GM10847 (cell line): ENCODE results near the gene HIVEP2.

Experiments
- POLR2A ChIP-seq: IDR thresholded peaks from 2 replicates; pipeline ENCODE4 v1.6.1; 2011; ENCODE audit not compliant: insufficient read length; ENCODE audit errors: extremely low read depth

Gene HIVEP2

GRCh38 chr6:142945049-142945445, at the start of gene HIVEP2:
Gene HIVEP2, minus strand, starts transcription at chr6:142945176. Its CDS starts 170,438 bp downstream, at chr6:142774738.
- TF ChIP-seq POLR2A = no peak

- TF ChIP-seq POLR2A = no peak
Measured at GRCh38 chr6:142993977-142994376, 49.0 kb upstream of the HIVEP2 start.

DNA sequence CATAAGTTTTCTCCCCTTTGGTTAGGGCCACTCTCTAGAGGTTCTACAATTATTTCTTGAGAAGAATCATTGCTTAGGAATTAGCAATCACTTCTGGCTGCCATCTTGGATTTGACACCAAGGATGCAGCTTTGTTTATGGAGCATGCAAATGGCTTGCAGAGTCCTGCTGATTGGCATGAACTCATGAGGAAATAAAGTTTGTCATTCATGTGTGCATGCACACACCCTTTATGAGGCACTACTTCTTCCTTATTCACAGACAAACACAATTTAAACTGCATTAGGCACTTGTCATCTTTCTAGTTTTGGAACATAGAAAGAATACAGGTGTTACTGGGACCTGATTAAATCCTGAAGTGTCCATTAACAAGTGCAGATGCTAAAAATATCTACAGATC, 42.5 kb upstream of the HIVEP2 start:
- TF ChIP-seq POLR2A = no peak

- no peak for TF ChIP-seq POLR2A
Measured at GRCh38 chr6:142985281-142985680, 40.3 kb upstream of the HIVEP2 start.

- no peak for TF ChIP-seq POLR2A
Measured at GRCh38 chr6:142984386-142984785, 39.4 kb upstream of the HIVEP2 start.

- no peak for TF ChIP-seq POLR2A
Measured at GRCh38 chr6:142975365-142975764, 30.4 kb upstream of the HIVEP2 start.

DNA sequence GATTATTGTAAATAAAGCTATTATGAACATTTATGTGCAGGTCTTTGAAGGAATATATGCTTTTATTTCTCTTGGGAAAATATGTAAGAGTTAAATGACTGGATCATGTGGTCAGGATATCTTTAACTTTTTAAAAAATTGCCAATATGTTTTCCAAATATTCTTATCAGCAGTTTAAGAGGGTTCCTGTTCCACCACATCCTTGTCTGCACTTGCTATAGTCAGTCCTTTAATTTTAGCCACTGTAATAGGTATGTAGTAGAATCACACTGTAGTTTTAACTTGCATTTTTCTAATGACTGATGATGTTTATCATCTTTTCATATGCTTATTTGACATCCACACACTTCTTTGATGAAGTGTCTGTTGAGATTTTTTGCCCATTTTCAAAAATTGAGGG, 23.6 kb upstream of the HIVEP2 start:
- no peak for TF ChIP-seq POLR2A

DNA sequence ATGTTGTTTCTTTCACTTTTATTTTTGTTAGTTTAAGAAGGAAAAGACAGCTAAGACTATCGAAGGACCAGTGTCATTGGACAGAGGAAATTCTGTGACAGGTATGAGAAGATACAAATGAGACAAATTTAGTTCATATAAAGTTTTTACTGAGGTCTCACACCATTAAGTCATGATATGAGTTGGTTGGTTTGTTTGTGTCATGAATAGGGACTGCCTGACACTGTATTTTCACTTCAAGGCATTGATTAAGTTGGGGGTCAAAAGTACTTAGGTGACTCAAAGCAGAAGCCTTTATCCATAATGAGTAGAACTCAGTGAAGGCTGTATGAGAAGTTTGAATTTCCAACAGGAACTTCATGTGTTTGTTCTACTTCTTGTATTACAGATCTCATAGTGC, 21.3 kb upstream of the HIVEP2 start:
- TF ChIP-seq POLR2A = no peak

DNA sequence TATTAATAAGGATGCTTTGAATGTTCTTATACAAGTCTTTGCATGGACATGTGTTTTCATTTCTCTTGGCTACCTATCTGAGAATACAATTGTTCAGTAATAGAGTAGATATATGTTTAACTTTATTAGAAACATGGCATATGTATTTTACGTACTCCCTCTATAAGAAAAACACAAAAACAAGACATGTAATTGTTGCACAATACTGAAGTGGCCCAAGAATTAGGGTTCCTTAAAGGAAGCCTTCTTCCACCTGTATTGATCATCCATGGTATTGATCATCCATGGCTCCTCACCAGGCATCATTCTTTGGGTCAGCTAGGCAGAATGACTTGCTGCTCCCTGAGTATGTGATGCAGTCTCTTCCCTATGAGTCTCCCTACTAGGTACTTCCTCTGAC, 20.2 kb upstream of the HIVEP2 start:
- TF ChIP-seq POLR2A = no peak

DNA sequence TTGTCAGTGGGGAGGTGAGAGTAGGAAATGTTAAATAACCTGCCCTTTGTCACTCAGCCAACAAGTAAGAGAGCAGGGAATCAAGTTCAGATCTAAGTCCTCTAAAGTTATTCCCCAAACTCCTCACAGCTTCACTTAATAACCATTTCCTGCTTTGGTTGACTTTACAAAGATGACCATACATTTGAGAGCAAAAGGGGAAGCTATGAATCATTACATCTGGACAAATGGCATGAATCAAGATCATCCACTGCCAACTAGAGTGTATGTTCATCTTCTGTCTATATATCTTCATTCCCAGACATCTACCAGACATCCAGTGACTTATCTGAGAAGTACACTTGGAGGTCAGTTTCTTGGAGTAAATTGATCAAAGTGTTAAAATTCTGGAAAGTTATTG, 15.1 kb upstream of the HIVEP2 start:
- no peak for TF ChIP-seq POLR2A

- TF ChIP-seq POLR2A = no peak
Measured at GRCh38 chr6:142958343-142958742, 13.4 kb upstream of the HIVEP2 start.

DNA sequence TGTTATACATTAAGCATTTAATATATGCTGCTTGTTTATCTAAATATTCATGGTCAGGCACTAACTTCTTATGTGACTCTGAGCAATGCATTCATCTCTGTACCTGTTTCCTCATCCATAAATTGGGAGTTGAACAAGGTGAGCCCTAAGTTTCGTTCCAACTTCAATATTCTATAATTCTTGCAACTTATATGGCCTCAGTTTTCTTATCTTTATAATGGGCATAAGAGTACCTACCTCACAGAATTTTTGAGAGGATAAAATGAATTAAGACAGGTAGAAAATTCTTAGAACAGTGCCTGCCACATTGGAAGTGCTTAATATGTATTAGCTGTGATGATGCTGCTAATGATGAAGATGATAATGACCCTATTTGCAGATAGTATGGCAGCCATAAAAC, 11.8 kb upstream of the HIVEP2 start:
- no peak for TF ChIP-seq POLR2A

DNA sequence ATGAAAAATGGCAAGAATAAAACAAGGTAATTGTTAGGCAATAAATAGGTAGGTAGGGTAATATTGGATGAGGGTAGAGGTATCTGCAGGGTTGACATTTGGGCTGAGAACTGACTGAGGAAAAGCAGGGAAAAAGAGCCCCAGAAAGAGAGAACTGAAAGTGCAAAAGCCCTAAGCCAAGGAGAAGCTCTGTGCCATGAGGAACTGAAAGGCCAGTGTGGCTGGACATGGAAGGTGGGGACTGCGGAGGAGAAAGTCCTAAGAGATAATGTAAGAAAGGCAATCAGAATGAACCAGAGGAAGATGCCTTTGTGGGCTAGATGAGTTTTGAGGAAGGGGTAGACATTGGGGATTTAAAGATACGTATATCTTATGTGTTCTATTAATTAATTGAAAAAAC, 9.9 kb upstream of the HIVEP2 start:
- no peak for TF ChIP-seq POLR2A

DNA sequence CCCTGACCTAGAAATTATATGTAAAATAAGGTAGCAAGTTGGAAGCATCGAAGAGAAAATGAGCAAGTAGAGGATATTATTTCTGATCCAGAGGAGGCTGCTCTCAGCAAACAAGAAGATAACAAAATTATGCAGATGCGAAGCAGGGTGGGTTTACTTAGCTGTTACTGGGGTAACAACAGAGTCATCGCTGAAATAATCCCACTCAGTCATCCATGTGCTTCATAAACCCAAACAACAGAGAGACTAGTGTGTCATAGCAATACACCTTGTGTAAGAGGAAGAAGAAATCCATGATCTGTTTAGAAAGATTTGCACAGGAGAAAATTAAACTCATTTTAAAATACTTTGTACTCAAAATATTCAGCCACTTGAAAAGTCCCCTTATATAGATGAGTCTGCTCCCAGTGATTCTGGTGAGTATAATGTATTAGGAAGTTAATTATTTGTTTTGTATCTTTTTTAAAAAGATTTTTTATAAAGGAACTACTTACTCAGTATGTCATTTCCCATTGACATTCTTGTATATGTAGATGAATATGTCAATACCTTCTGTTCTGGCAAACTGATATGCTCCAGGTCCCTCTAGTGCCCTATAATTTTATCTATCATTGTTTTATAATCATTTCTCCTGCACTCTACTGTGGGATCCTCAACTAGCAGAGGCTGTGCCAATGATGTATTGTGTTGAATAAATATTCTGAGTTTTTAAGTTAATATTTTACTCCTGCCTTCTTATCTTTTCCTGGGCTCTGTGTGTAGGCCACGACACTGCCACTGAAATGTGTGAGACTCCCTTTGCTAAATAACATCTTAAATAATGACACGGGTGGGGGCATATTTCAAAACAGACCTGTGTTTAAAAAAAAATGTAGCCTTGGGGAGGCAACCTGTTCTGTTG, 8.6 kb upstream of the HIVEP2 start:
- no peak for TF ChIP-seq POLR2A

DNA sequence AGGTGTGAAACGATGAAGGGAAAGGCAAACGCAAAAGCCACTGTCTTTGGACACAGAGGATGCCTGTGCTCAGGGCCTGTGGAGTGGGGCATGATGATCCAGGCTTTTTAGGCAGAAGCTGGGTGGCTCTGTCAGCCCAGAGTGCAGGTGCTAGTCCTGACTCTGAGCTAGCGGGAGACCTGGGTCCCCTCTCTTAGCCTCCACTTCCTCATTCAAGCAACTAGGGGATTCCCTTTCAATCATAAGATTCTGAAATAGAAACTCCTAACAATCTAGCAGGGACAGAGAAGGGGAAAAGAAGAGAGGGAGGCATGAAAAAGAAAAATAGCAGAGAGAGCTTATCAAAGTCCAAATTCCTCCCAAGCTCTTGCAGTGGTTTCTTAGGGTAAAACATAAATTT, 7.6 kb upstream of the HIVEP2 start:
- TF ChIP-seq POLR2A = no peak

- no peak for TF ChIP-seq POLR2A
Measured at GRCh38 chr6:142950291-142950690, 5.3 kb upstream of the HIVEP2 start.
